CD4-positive, alpha-beta T cell treated with Interleukin-17A for 4 hours (primary cell): ENCODE results near the gene ATP6V0D1.

Experiments used
- DNase-seq: peaks from one replicate; pipeline ENCODE4 v3.0.0-alpha.2; 2020; ENCODE audit warnings: mixed read lengths

ATP6V0D1 gene

GRCh38 chr16:67443265-67443664 is 37.7 kb downstream of the ATP6V0D1 start:
- DNase-seq = no peak

GRCh38 chr16:67442581-67443255 is 38.2 kb downstream of the ATP6V0D1 start:
- DNase-seq = no peak

GRCh38 chr16:67441907-67442306 is 39.0 kb downstream of the ATP6V0D1 start:
- DNase-seq = no peak

- DNase-seq = no peak
Measured at GRCh38 chr16:67441271-67441753, 39.6 kb downstream of the ATP6V0D1 start.

- no peak for DNase-seq
Measured at GRCh38 chr16:67438824-67439393, 42.0 kb downstream of the ATP6V0D1 start.

GRCh38 chr16:67438098-67438791 is 42.7 kb downstream of the ATP6V0D1 start:
- DNase-seq = no peak

- no peak for DNase-seq
Measured at GRCh38 chr16:67437513-67437912, 43.4 kb downstream of the ATP6V0D1 start.

GRCh38 chr16:67436640-67437193 is 44.2 kb downstream of the ATP6V0D1 start:
- DNase-seq = no peak

- DNase-seq = no peak
Measured at GRCh38 chr16:67435758-67436164, 45.2 kb downstream of the ATP6V0D1 start.

GRCh38 chr16:67433131-67433719 is 47.7 kb downstream of the ATP6V0D1 start:
- DNase-seq = no peak

- DNase-seq = no peak
Measured at GRCh38 chr16:67432506-67432890, 48.5 kb downstream of the ATP6V0D1 start.

GRCh38 chr16:67431775-67432505 is 49.0 kb downstream of the ATP6V0D1 start:
- DNase-seq = no peak

- peak; percentile 52 for DNase-seq
Measured at GRCh38 chr16:67430977-67431774, 49.8 kb downstream of the ATP6V0D1 start, which contains the start of gene HSD11B2. TSS of gene HSD11B2 (plus strand) at chr16:67431121. CDS start at chr16:67431249, 128 bp downstream.

GRCh38 chr16:67430504-67430976 is 50.4 kb downstream of the ATP6V0D1 start:
- peak; percentile 39 for DNase-seq

GRCh38 chr16:67429799-67430503 is 51.0 kb downstream of the ATP6V0D1 start:
- no peak for DNase-seq

- no peak for DNase-seq
Measured at GRCh38 chr16:67429053-67429798, 51.7 kb downstream of the ATP6V0D1 start.

- peak; percentile 61 for DNase-seq
Measured at GRCh38 chr16:67428146-67428731, 52.7 kb downstream of the ATP6V0D1 start.

- DNase-seq = no peak
Measured at GRCh38 chr16:67426950-67427349, 54.0 kb downstream of the ATP6V0D1 start.

GRCh38 chr16:67426022-67426421 is 54.9 kb downstream of the ATP6V0D1 start:
- no peak for DNase-seq

- no peak for DNase-seq
Measured at GRCh38 chr16:67425580-67425979, 55.4 kb downstream of the ATP6V0D1 start.
